Neuronal stem cell (in vitro differentiated cells): ENCODE data around the gene DYNLT4.
A peak's percentile ranks its signal among the peaks of the same experiment; 100 is the strongest.

ENCODE experiments used
- DNase-seq: peaks from one replicate; pipeline ENCODE4 v3.0.0-alpha.2; 2013; ENCODE audit warnings: low spot score
- H2AFZ ChIP-seq: one replicate; pipeline ENCODE4 v1.6.1; 2013; ENCODE audit warnings: mild to moderate bottlenecking, low read length, inconsistent platforms
- H2AK5ac ChIP-seq: 2 replicates; pipeline ENCODE4 v1.6.1; 2013; ENCODE audit warnings: low read depth, mild to moderate bottlenecking, inconsistent platforms, low read length, moderate library complexity, mixed read lengths
- H2BK120ac ChIP-seq: 2 replicates; pipeline ENCODE4 v1.6.1; 2013; ENCODE audit warnings: low read depth, mild to moderate bottlenecking, inconsistent platforms, low read length, moderate library complexity, mixed read lengths
- H2BK12ac ChIP-seq: one replicate; pipeline ENCODE4 v1.6.1; 2013; ENCODE audit warnings: low read length, inconsistent platforms
- H2BK15ac ChIP-seq: 2 replicates; pipeline ENCODE4 v1.6.1; 2013; ENCODE audit warnings: mild to moderate bottlenecking, low read length, inconsistent platforms, mixed read lengths
- H2BK5ac ChIP-seq: one replicate; pipeline ENCODE4 v1.6.1; 2013; ENCODE audit warnings: inconsistent platforms, mild to moderate bottlenecking, low read length, moderate library complexity
- H3K14ac ChIP-seq: one replicate; pipeline ENCODE4 v1.6.1; 2013; ENCODE audit warnings: low read length, inconsistent platforms
- H3K18ac ChIP-seq: 2 replicates; pipeline ENCODE4 v1.6.1; 2013; ENCODE audit warnings: low read length, inconsistent platforms
- H3K23ac ChIP-seq: 2 replicates; pipeline ENCODE4 v1.6.1; 2013; ENCODE audit warnings: low read depth, mild to moderate bottlenecking, mixed read lengths, low read length, inconsistent platforms; ENCODE audit not compliant: poor library complexity
- H3K27ac ChIP-seq: replicated peaks from 3 replicates; pipeline ENCODE4 v1.5.1; 2013; ENCODE audit warnings: low read length, inconsistent platforms
- H3K27me3 ChIP-seq, 3 experiments: 2 replicates each; pipeline ENCODE4 v1.6.1; 2013; ENCODE audit warnings: low read length in 3 of 3, mild to moderate bottlenecking in 2 of 3, inconsistent platforms in 1 of 3, low read depth in 1 of 3, mixed read lengths in 1 of 3, moderate library complexity in 1 of 3; ENCODE audit not compliant: control insufficient read depth in 3 of 3, insufficient read depth in 3 of 3
- H3K36me3 ChIP-seq, 2 donors: replicated peaks in 1 of 2; 2 replicates each; pipeline ENCODE4 v1.6.1; 2013; ENCODE audit warnings: low read length in 2 of 2; ENCODE audit not compliant: control insufficient read depth in 2 of 2, insufficient read depth in 2 of 2
- H3K4ac ChIP-seq: 2 replicates; pipeline ENCODE4 v1.6.1; 2013; ENCODE audit warnings: inconsistent platforms, mild to moderate bottlenecking, low read length, moderate library complexity
- H3K4me1 ChIP-seq, 2 donors: 1 replicate in 1 of 2; 2 replicates in 1 of 2; pipeline ENCODE4 v1.6.1; 2013; ENCODE audit warnings: low read length in 2 of 2, low read depth in 1 of 2; ENCODE audit not compliant: control insufficient read depth in 2 of 2, insufficient read depth in 1 of 2
- H3K4me2 ChIP-seq: one replicate; pipeline ENCODE4 v1.6.1; 2013; ENCODE audit warnings: mild to moderate bottlenecking, low read length, inconsistent platforms; ENCODE audit not compliant: insufficient read depth, poor library complexity, severe bottlenecking
- H3K4me3 ChIP-seq, 2 donors: 2 replicates each; pipeline ENCODE4 v1.5.1; 2013; ENCODE audit warnings: low read length in 2 of 2, mild to moderate bottlenecking in 2 of 2, inconsistent platforms in 1 of 2, moderate library complexity in 1 of 2
- H3K79me1 ChIP-seq: one replicate; pipeline ENCODE4 v1.6.1; 2013; ENCODE audit warnings: low read depth, mild to moderate bottlenecking, inconsistent platforms, low read length, moderate library complexity
- H3K9ac ChIP-seq: one replicate; pipeline ENCODE4 v1.6.1; 2013; ENCODE audit warnings: mild to moderate bottlenecking, low read depth, low read length, inconsistent platforms; ENCODE audit not compliant: poor library complexity
- H3K9me3 ChIP-seq, 2 donors: replicated peaks in 1 of 2; 2 replicates each; pipeline versions ENCODE3 to v1.6.1; 2013; ENCODE audit warnings: low read length in 2 of 2, mild to moderate bottlenecking in 2 of 2, inconsistent platforms in 1 of 2, low read depth in 1 of 2, mixed read lengths in 1 of 2, moderate library complexity in 1 of 2; ENCODE audit not compliant: control insufficient read depth in 2 of 2, insufficient read depth in 1 of 2
- H4K8ac ChIP-seq: one replicate; pipeline ENCODE4 v1.6.1; 2013; ENCODE audit warnings: low read depth, mild to moderate bottlenecking, inconsistent platforms, low read length, moderate library complexity
- H4K91ac ChIP-seq: one replicate; pipeline ENCODE4 v1.6.1; 2013; ENCODE audit warnings: low read length, low read depth, mild to moderate bottlenecking, inconsistent platforms; ENCODE audit not compliant: poor library complexity
- WGBS, 2 donors: extraction: QIAGEN DNeasy Blood & Tissue Kit; methylation state at CpG; one replicate each; pipeline ENCODE4 v1.1.7; 2013; ENCODE audit warnings: missing lambda C conversion rate in 2 of 2, mixed read lengths in 1 of 2; ENCODE audit not compliant: insufficient read length in 2 of 2, insufficient replicate concordance in 1 of 2; ENCODE audit errors: extremely low coverage in 2 of 2; 5-methylcytosine and 5-hydroxymethylcytosine counted together

The DYNLT4 gene

GRCh38 chr1:44831516-44831915 lies 24.4 kb upstream of the DYNLT4 start:
- Histone ChIP-seq H4K8ac (no peak overlapping the region), H3K27ac (no peak overlapping the region), H3K14ac (peak overlapping the region; percentile 11), H3K9me3 (peaks cover 0 to 11% of the 10 kb centered on the region in 2 donors), H3K4me3 (no peak overlapping the region), H2BK5ac (no peak overlapping the region), H3K4me2 (no peak overlapping the region), H3K36me3 (no peaks in the 10 kb centered on the region), H3K4me1 (peaks cover 0 to 3% of the 10 kb centered on the region in 2 donors), H2BK12ac (no peak overlapping the region), H2BK120ac (no peak overlapping the region), H2BK15ac (peak overlapping the region; percentile 8), H3K9ac (no peak overlapping the region), H3K23ac (no peak overlapping the region), H3K27me3 (no peaks in the 10 kb centered on the region), H3K18ac (peak overlapping the region; percentile 42), H3K79me1 (no peaks in the 10 kb centered on the region), H3K4ac (no peak overlapping the region), H2AK5ac (no peak overlapping the region), H4K91ac (no peak overlapping the region), H2AFZ (no peak overlapping the region)
- DNase-seq, result no peak
- WGBS, 2 donors, result no CpG with 5 or more reads among the region's 9 CpGs

- no peak overlapping the region for H3K4me3 ChIP-seq
- H2BK120ac ChIP-seq, result no peak overlapping the region
- H2AFZ ChIP-seq, result no peak overlapping the region
- no peak overlapping the region for H4K8ac ChIP-seq
- H3K9ac ChIP-seq, result peak overlapping the region; percentile 38
- H3K27ac ChIP-seq, result no peak overlapping the region
- H3K27me3 ChIP-seq, result no peaks in the 10 kb centered on the region
- DNase-seq, result no peak
- no peak overlapping the region for H4K91ac ChIP-seq
- H3K23ac ChIP-seq, result peak overlapping the region; percentile 46
- no peak overlapping the region for H3K14ac ChIP-seq
- H3K79me1 ChIP-seq, result no peaks in the 10 kb centered on the region
- H2AK5ac ChIP-seq, result peak overlapping the region; percentile 85
- no peak overlapping the region for H2BK5ac ChIP-seq
- no peak overlapping the region for H3K18ac ChIP-seq
- H3K4ac ChIP-seq, result no peak overlapping the region
- peaks cover 0 to 11% of the 10 kb centered on the region in 2 donors for H3K9me3 ChIP-seq
- peaks cover 0 to 3% of the 10 kb centered on the region in 2 donors for H3K4me1 ChIP-seq
- H3K4me2 ChIP-seq, result no peak overlapping the region
- no peaks in the 10 kb centered on the region for H3K36me3 ChIP-seq
- peak overlapping the region; percentile 69 for H2BK12ac ChIP-seq
- no CpG with 5 or more reads among the region's 10 CpGs for WGBS, 2 donors
- H2BK15ac ChIP-seq, result no peak overlapping the region
Observed at GRCh38 chr1:44830900-44831304, 23.8 kb upstream of the DYNLT4 start.

GRCh38 chr1:44829506-44830384 lies 22.6 kb upstream of the DYNLT4 start:
- DNase-seq, result no peak

GRCh38 chr1:44828841-44829440 lies 21.8 kb upstream of the DYNLT4 start:
- Histone ChIP-seq H4K91ac (no peak overlapping the region), H3K4ac (no peak overlapping the region), H2AK5ac (peak overlapping the region; percentile 95), H2BK120ac (peak overlapping the region; percentile 9), H2AFZ (no peak overlapping the region), H3K23ac (no peak overlapping the region), H3K27me3 (no peaks in the 10 kb centered on the region), H3K18ac (peak overlapping the region; percentile 75), H3K4me1 (peaks cover 0 to 3% of the 10 kb centered on the region in 2 donors), H3K9ac (no peak overlapping the region), H2BK5ac (peak overlapping the region; percentile 29), H3K79me1 (no peaks in the 10 kb centered on the region), H2BK12ac (no peak overlapping the region), H3K4me2 (no peak overlapping the region), H3K9me3 (peaks cover 0 to 11% of the 10 kb centered on the region in 2 donors), H3K14ac (no peak overlapping the region), H3K27ac (no peak overlapping the region), H3K36me3 (no peaks in the 10 kb centered on the region), H2BK15ac (peak overlapping the region; percentile 45), H4K8ac (no peak overlapping the region), H3K4me3 (no peak overlapping the region)
- DNase-seq, result no peak
- no CpG with 5 or more reads among the region's 15 CpGs for WGBS, 2 donors

More at GRCh38 chr1:44829506-44830384, 22.6 kb upstream of the DYNLT4 start:
- H3K4me2 ChIP-seq, result no peak overlapping the region
- WGBS, 2 donors, result no CpG with 5 or more reads among the region's 12 CpGs
- H2AK5ac ChIP-seq, result peak overlapping the region; percentile 24
- H3K4me1 ChIP-seq, result peaks cover 0 to 3% of the 10 kb centered on the region in 2 donors
- H2AFZ ChIP-seq, result no peak overlapping the region
- no peak overlapping the region for H4K91ac ChIP-seq
- H4K8ac ChIP-seq, result no peak overlapping the region
- no peaks in the 10 kb centered on the region for H3K27me3 ChIP-seq
- peak overlapping the region; percentile 29 for H2BK5ac ChIP-seq
- no peak overlapping the region for H3K4me3 ChIP-seq
- H3K23ac ChIP-seq, result no peak overlapping the region
- H3K27ac ChIP-seq, result no peak overlapping the region
- H2BK15ac ChIP-seq, result peak overlapping the region; percentile 45
- H2BK120ac ChIP-seq, result peak overlapping the region; percentile 9
- H3K14ac ChIP-seq, result peak overlapping the region; percentile 14
- H3K9me3 ChIP-seq, result peaks cover 0 to 11% of the 10 kb centered on the region in 2 donors
- no peaks in the 10 kb centered on the region for H3K36me3 ChIP-seq
- no peak overlapping the region for H3K4ac ChIP-seq
- H3K79me1 ChIP-seq, result no peaks in the 10 kb centered on the region
- H3K18ac ChIP-seq, result peak overlapping the region; percentile 21
- no peak overlapping the region for H3K9ac ChIP-seq
- no peak overlapping the region for H2BK12ac ChIP-seq
